HCT116 (cell line): Measurements from ENCODE around the gene ZNFX1. TPM values are rescaled to one million over a fixed set of nuclear protein-coding genes. Genes with fewer than 3 reads are reported as not detected.

ENCODE experiments used
- ATAC-seq: fragments of 200-7000 bp; cut with Tn5 transposase; 2 replicates; pipeline ENCODE4 v1.9.1; 2020; ENCODE audit warnings: mild to moderate bottlenecking, moderate library complexity
- BruUV-seq: library from RNA; stranded (reverse); fragments of 400-500 nt; replicated peaks from 2 replicates; lab custom pipeline; 2021; lab: Mats Ljungman, UMichigan
- CTCF ChIA-PET: fragments of 300-600 bp; sonication (Branson Sonifier 250); formaldehyde crosslinking; loops from one replicate; lab custom pipeline; 2021; ENCODE audit warnings: antibody characterized with exemption; lab: Charles Lee
- POLR2A ChIA-PET: fragments of 300-600, 350-600 bp; sonication (Branson Sonifier 250); formaldehyde crosslinking; loops from one replicate; lab custom pipeline; 2021; ENCODE audit warnings: antibody characterized with exemption; lab: Charles Lee
- RAD21 ChIA-PET, 2 experiments: fragments of 300-600 bp; sonication (Branson Sonifier 250); formaldehyde crosslinking; loops; one replicate each; lab custom pipeline; 2023; ENCODE audit warnings: low total read pairs in 2 of 2; ENCODE audit not compliant: uncharacterized antibody in 2 of 2, unreplicated experiment in 2 of 2, low non-redundant PET in 1 of 2; lab: Charles Lee
- DNase-seq: peaks from one replicate; pipeline ENCODE4 v3.0.0-alpha.2; 2010; ENCODE audit warnings: low read depth, low spot score
- H2AFZ ChIP-seq: fragments of 200-600 bp; shearing (Covaris generic), sonication (generic); 2 replicates; pipeline ENCODE4 v1.6.1; 2017; ENCODE audit warnings: low read depth, mixed run types, mixed read lengths, antibody characterized with exemption, low read length; ENCODE audit not compliant: poor library complexity, severe bottlenecking
- H3K27ac ChIP-seq: 2 replicates; pipeline ENCODE4 v1.5.1; 2012; ENCODE audit warnings: low read depth, low read length
- H3K27me3 ChIP-seq: fragments of 200-600 bp; sonication (generic); 2 replicates; pipeline ENCODE4 v1.6.1; 2016; ENCODE audit warnings: mixed run types, low read length, mixed read lengths; ENCODE audit not compliant: insufficient read depth
- H3K36me3 ChIP-seq, 2 experiments: fragments of 200-500 bp in 1 of 2; fragments of 200-600 bp in 1 of 2; sonication (Bioruptor generic) in 1 of 2; sonication (generic) in 1 of 2; 2 replicates each; pipeline versions ENCODE4 v1.5.1 to v1.6.1; 2014 to 2016; ENCODE audit warnings: low read length in 2 of 2, inconsistent platforms in 1 of 2, mixed read lengths in 1 of 2, mixed run types in 1 of 2; ENCODE audit not compliant: insufficient read depth in 2 of 2, control insufficient read depth in 1 of 2
- H3K4me1 ChIP-seq, 2 experiments: fragments of 200-600 bp in 1 of 2; sonication (generic) in 1 of 2; 2 replicates each; pipeline versions ENCODE4 v1.5.1 to v1.6.1; 2012 to 2017; ENCODE audit warnings: low read length in 2 of 2, inconsistent platforms in 1 of 2, mild to moderate bottlenecking in 1 of 2, mixed read lengths in 1 of 2, mixed run types in 1 of 2, moderate library complexity in 1 of 2; ENCODE audit not compliant: insufficient read depth in 2 of 2, control insufficient read depth in 1 of 2
- H3K4me2 ChIP-seq: fragments of 200-600 bp; sonication (generic); 2 replicates; pipeline ENCODE4 v1.6.1; 2017; ENCODE audit warnings: mixed run types, low read length, mixed read lengths
- H3K4me3 ChIP-seq, 2 experiments: fragments of 200-600 bp in 1 of 2; sonication (generic) in 1 of 2; replicated peaks in 1 of 2; 2 replicates each; pipeline ENCODE4 v1.5.1; 2011 to 2016; ENCODE audit warnings: low read length in 2 of 2, control low read depth in 1 of 2, low read depth in 1 of 2, mild to moderate bottlenecking in 1 of 2, mixed read lengths in 1 of 2, mixed run types in 1 of 2
- H3K79me2 ChIP-seq: fragments of 200-600 bp; sonication (generic); 2 replicates; pipeline ENCODE4 v1.6.1; 2017; ENCODE audit warnings: mild to moderate bottlenecking, mixed run types, low read length, moderate library complexity, mixed read lengths; ENCODE audit not compliant: insufficient read depth
- H3K9ac ChIP-seq: fragments of 200-600 bp; sonication (generic); 2 replicates; pipeline ENCODE4 v1.6.1; 2016; ENCODE audit warnings: low read length, mixed read lengths
- H3K9me2 ChIP-seq: fragments of 200-600 bp; sonication (generic), shearing (Covaris generic); 2 replicates; pipeline ENCODE4 v1.6.1; 2017; ENCODE audit warnings: mixed run types, mild to moderate bottlenecking, moderate library complexity; ENCODE audit not compliant: insufficient read depth
- H3K9me3 ChIP-seq, 2 experiments: fragments of 200-500 bp in 1 of 2; fragments of 200-600 bp in 1 of 2; sonication (Bioruptor generic) in 1 of 2; sonication (generic) in 1 of 2; 2 replicates each; pipeline ENCODE4 v1.6.1; 2014 to 2017; ENCODE audit warnings: low read length in 2 of 2, mixed read lengths in 2 of 2, inconsistent platforms in 1 of 2, low read depth in 1 of 2, mild to moderate bottlenecking in 1 of 2, mixed run types in 1 of 2, moderate library complexity in 1 of 2; ENCODE audit not compliant: control insufficient read depth in 1 of 2, insufficient read depth in 1 of 2
- H4K20me1 ChIP-seq: fragments of 200-600 bp; sonication (generic), shearing (Covaris generic); 2 replicates; pipeline ENCODE4 v1.6.1; 2017; ENCODE audit warnings: mixed run types, mild to moderate bottlenecking, moderate library complexity; ENCODE audit not compliant: insufficient read depth
- CBX3 ChIP-seq: IDR thresholded peaks from 2 replicates; pipeline ENCODE4 v1.6.1; 2012; ENCODE audit warnings: low read depth
- EGR1 ChIP-seq: IDR thresholded peaks from 2 replicates; pipeline ENCODE4 v1.6.1; 2012; ENCODE audit warnings: low read depth
- JUND ChIP-seq: IDR thresholded peaks from 2 replicates; pipeline ENCODE4 v1.6.1; 2012
- POLR2A ChIP-seq: IDR thresholded peaks from 2 replicates; pipeline ENCODE4 v1.7.0; 2011; ENCODE audit warnings: borderline replicate concordance; ENCODE audit not compliant: insufficient read depth, insufficient read length; ENCODE audit errors: extremely low read depth
- POLR2AphosphoS5 ChIP-seq: IDR thresholded peaks from 2 replicates; pipeline ENCODE4 v1.6.1; 2011; ENCODE audit warnings: mild to moderate bottlenecking, low read depth, low read length, moderate library complexity
- REST ChIP-seq: IDR thresholded peaks from 2 replicates; pipeline ENCODE4 v1.6.1; 2012; ENCODE audit warnings: low read depth
- SIN3A ChIP-seq: IDR thresholded peaks from 2 replicates; pipeline ENCODE4 v1.6.1; 2012; ENCODE audit warnings: low read depth
- SRF ChIP-seq: IDR thresholded peaks from 2 replicates; pipeline ENCODE4 v1.6.1; 2012; ENCODE audit warnings: low read depth
- TCF7L2 ChIP-seq: IDR thresholded peaks from 2 replicates; pipeline ENCODE4 v1.7.0; 2011; ENCODE audit warnings: borderline replicate concordance, inconsistent platforms; ENCODE audit not compliant: insufficient read depth, insufficient read length; ENCODE audit errors: extremely low read depth
- intact Hi-C: fragments of 100-400 bp; cut with micrococcal nuclease; formaldehyde crosslinking; loops from 2 replicates; pipeline ENCODE4 v1.10.0; 2022
- total RNA-seq: library from RNA; stranded (reverse); gene quantifications from one replicate; pipeline ENCODE4 v1.2.1, GENCODE V29; 2021; ENCODE audit not compliant: unreplicated experiment
- TF ChIP-seq, protein P1 (sequence below), 3 experiments: fragments of 200-600 bp in 1 of 3; sonication (generic) in 1 of 3; IDR thresholded peaks in 2 of 3; conservative IDR thresholded peaks in 1 of 3; 2 replicates each; pipeline ENCODE4 v1.5.1; 2012 to 2017; ENCODE audit warnings: low read depth in 2 of 3, low read length in 2 of 3, antibody characterized with exemption in 1 of 3, borderline replicate concordance in 1 of 3, control low read depth in 1 of 3, mild to moderate bottlenecking in 1 of 3, mixed read lengths in 1 of 3, mixed run types in 1 of 3, moderate library complexity in 1 of 3; ENCODE audit not compliant: insufficient read depth in 1 of 3

ZNFX1 gene
- total RNA-seq, 1 experiment from 2014 or later: 24.1 TPM

- Histone ChIP-seq H3K27ac (no peak overlapping the region), H3K9me2 (no peaks in the 10 kb centered on the region), H4K20me1 (no peaks in the 10 kb centered on the region), H3K4me1 (no peaks in the 10 kb centered on the region), H3K27me3 (no peaks in the 10 kb centered on the region), H3K4me3 (no peak overlapping the region), H3K79me2 (peaks cover 3% of the 10 kb centered on the region; the same call in 1 of the 2 replicates), H2AFZ (no peak overlapping the region), H3K4me2 (no peak overlapping the region), H3K9me3 (no peaks in the 10 kb centered on the region), H3K9ac (no peak overlapping the region), H3K36me3 (peaks cover 53 to 54% of the 10 kb centered on the region in 2 experiments)
- POLR2A ChIA-PET: no interaction called here
- ATAC-seq (no peak), DNase-seq (no peak)
- CTCF ChIA-PET: no interaction called here
- BruUV-seq: no TSS peak
- intact Hi-C loops: no loop called here
- RAD21 ChIA-PET: no interaction called here
- TF ChIP-seq TCF7L2 (no peak), REST (no peak), CBX3 (no peak), SRF (no peak), POLR2A (no peak)
Observed at GRCh38 chr20:49230021-49230420, 47.8 kb downstream of the ZNFX1 start.

- intact Hi-C loops: no loop called here
- H3K9me3 ChIP-seq: no peaks in the 10 kb centered on the region
- DNase-seq (no peak), ATAC-seq (no peak)
- no peaks in the 10 kb centered on the region for H3K27me3 ChIP-seq
- H4K20me1 ChIP-seq: no peaks in the 10 kb centered on the region
- H3K27ac ChIP-seq: no peak overlapping the region
- H3K9me2 ChIP-seq: no peaks in the 10 kb centered on the region
- CTCF ChIA-PET: no interaction called here
- peaks cover 3% of the 10 kb centered on the region; the same call in 1 of the 2 replicates for H3K79me2 ChIP-seq
- no peak overlapping the region for H3K4me2 ChIP-seq
- no peak overlapping the region for H2AFZ ChIP-seq
- no peak overlapping the region for H3K9ac ChIP-seq
- no TSS peak for BruUV-seq
- H3K4me3 ChIP-seq: no peak overlapping the region
- peaks cover 53 to 55% of the 10 kb centered on the region in 2 experiments; a peak in 3 of 4 replicates for H3K36me3 ChIP-seq
- RAD21 ChIA-PET: interaction anchor here in 1 of 2 experiments (0.7 kb wide), 1 partner anchor 96 kb away, joined by 5 read pairs; no protein-coding TSS in a partner anchor
- H3K4me1 ChIP-seq: no peaks in the 10 kb centered on the region
- POLR2A ChIA-PET: no interaction called here
- no peak for TF ChIP-seq JUND
- no peak for TF ChIP-seq POLR2A
- TF ChIP-seq TCF7L2: no peak
- no peak for TF ChIP-seq SIN3A
- TF ChIP-seq REST: no peak
- no peak for TF ChIP-seq EGR1
- TF ChIP-seq POLR2AphosphoS5: no peak
- TF ChIP-seq, protein P1, sequence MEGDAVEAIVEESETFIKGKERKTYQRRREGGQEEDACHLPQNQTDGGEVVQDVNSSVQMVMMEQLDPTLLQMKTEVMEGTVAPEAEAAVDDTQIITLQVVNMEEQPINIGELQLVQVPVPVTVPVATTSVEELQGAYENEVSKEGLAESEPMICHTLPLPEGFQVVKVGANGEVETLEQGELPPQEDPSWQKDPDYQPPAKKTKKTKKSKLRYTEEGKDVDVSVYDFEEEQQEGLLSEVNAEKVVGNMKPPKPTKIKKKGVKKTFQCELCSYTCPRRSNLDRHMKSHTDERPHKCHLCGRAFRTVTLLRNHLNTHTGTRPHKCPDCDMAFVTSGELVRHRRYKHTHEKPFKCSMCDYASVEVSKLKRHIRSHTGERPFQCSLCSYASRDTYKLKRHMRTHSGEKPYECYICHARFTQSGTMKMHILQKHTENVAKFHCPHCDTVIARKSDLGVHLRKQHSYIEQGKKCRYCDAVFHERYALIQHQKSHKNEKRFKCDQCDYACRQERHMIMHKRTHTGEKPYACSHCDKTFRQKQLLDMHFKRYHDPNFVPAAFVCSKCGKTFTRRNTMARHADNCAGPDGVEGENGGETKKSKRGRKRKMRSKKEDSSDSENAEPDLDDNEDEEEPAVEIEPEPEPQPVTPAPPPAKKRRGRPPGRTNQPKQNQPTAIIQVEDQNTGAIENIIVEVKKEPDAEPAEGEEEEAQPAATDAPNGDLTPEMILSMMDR (IDR thresholded peaks at IDR 0.05 in 2 of 3, conservative IDR thresholded peaks at IDR 0.05 in 1 of 3; ENCODE audit: borderline replicate concordance in 1 of 3, insufficient read depth in 1 of 3, low read depth in 2 of 3, low read length in 2 of 3): no peak
Observed at GRCh38 chr20:49229381-49229780, 48.5 kb downstream of the ZNFX1 start.
